Measurements from ENCODE around the gene NCOA7.

The NCOA7 gene

DNA sequence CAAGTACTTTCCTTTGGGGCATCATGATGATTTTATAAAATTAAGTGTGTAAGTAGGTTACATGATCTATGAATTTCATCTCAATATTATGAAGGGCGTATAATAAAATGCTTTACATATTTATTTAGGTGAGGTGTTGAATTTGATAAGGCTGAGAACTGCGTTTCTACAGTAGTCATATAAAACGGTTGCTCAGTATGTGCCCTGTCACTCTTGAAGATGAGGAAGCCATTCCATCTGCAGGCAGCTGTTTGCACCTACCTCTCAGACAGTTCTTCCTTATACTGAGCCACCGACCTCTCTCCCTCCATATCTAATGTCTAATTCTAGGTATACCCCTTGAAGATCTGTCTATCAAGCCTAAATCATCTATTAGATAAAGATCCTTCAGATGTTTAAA is 16.1 kb downstream of the NCOA7 start:
- Histone ChIP-seq H3K4me1 (ENCODE audit: insufficient read depth, low read length) (no peaks in the 10 kb centered on the region), H3K27ac (ENCODE audit: low read depth, low read length) (no peak overlapping the region), H3K36me3 (ENCODE audit: insufficient read depth, low read length) (no peaks in the 10 kb centered on the region), H3K27me3 (ENCODE audit: insufficient read depth, low read length) (no peaks in the 10 kb centered on the region), H3K9ac (ENCODE audit: low read depth, low read length) (no peak overlapping the region), H3K9me3 (ENCODE audit: insufficient read depth, low read depth, low read length) (no peaks in the 10 kb centered on the region), H3K4me3 (ENCODE audit: low read length) (no peak overlapping the region)
- 91% methylated on average over 4 of the region's 4 CpGs for WGBS

DNA sequence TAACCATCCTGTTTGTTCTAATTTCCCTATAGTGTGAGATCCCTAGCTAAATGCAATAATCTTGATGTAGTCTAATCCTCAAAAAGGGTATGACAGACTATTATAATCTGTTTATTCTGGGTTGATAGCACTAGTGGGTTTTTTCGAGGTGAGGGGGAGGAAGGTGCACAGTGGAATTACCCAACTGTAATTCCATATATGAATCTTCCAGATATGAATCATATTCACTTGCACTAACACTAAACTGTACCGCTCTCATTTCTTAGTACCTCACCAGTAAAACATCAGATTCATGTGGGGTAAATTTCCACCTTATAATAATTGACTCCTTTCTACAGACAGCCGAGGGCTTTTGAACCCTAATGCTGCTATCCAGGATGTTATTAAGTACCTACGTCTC is 16.5 kb downstream of the NCOA7 start:
- Histone ChIP-seq H3K36me3 (ENCODE audit: insufficient read depth, low read length) (no peaks in the 10 kb centered on the region), H3K9ac (ENCODE audit: low read depth, low read length) (no peak overlapping the region), H3K27me3 (ENCODE audit: insufficient read depth, low read length) (no peaks in the 10 kb centered on the region), H3K9me3 (ENCODE audit: insufficient read depth, low read depth, low read length) (no peaks in the 10 kb centered on the region), H3K27ac (ENCODE audit: low read depth, low read length) (no peak overlapping the region), H3K4me1 (ENCODE audit: insufficient read depth, low read length) (no peaks in the 10 kb centered on the region), H3K4me3 (ENCODE audit: low read length) (no peak overlapping the region)
- WGBS = 95% methylated on average over 3 of the region's 4 CpGs

DNA sequence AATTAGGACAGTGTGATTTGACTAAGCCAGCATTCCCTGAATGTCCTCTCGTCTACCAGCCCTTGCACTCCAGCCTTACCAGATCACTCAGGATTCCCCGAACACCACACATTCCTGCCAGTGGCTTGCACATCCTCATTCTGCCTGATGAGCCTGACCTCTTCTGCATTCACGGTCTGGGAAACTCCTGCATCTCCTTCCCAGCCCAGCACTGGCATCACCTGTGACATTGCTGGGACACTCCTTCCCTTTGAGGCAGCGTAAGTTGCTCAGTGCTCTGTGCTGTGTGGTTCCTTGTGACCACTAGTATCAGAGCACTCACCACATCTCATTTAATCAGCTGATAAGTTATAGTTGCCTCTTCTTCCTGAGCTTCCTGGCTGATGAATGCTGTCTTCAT is 17.3 kb downstream of the NCOA7 start:
- Histone ChIP-seq H3K27me3 (ENCODE audit: insufficient read depth, low read length) (no peaks in the 10 kb centered on the region), H3K36me3 (ENCODE audit: insufficient read depth, low read length) (no peaks in the 10 kb centered on the region), H3K4me1 (ENCODE audit: insufficient read depth, low read length) (no peaks in the 10 kb centered on the region), H3K9me3 (ENCODE audit: insufficient read depth, low read depth, low read length) (no peaks in the 10 kb centered on the region), H3K9ac (ENCODE audit: low read depth, low read length) (no peak overlapping the region), H3K4me3 (ENCODE audit: low read length) (no peak overlapping the region), H3K27ac (ENCODE audit: low read depth, low read length) (no peak overlapping the region)
- WGBS = 84% methylated on average over 4 of the region's 4 CpGs

- Histone ChIP-seq H3K36me3 (ENCODE audit: insufficient read depth, low read length) (no peaks in the 10 kb centered on the region), H3K9ac (ENCODE audit: low read depth, low read length) (no peak overlapping the region), H3K27me3 (ENCODE audit: insufficient read depth, low read length) (no peaks in the 10 kb centered on the region), H3K27ac (ENCODE audit: low read depth, low read length) (no peak overlapping the region), H3K9me3 (ENCODE audit: insufficient read depth, low read depth, low read length) (no peaks in the 10 kb centered on the region), H3K4me3 (ENCODE audit: low read length) (no peak overlapping the region), H3K4me1 (ENCODE audit: insufficient read depth, low read length) (no peaks in the 10 kb centered on the region)
These were observed 17.8 kb downstream of the NCOA7 start for GRCh38 chr6:125808591-125808990.

GRCh38 chr6:125809570-125810170 is 18.9 kb downstream of the NCOA7 start:
- no peak overlapping the region for H3K27ac ChIP-seq (ENCODE audit: low read depth, low read length)
- H3K36me3 ChIP-seq (ENCODE audit: insufficient read depth, low read length) = no peaks in the 10 kb centered on the region
- H3K4me1 ChIP-seq (ENCODE audit: insufficient read depth, low read length) = no peaks in the 10 kb centered on the region
- H3K4me3 ChIP-seq (ENCODE audit: low read length) = no peak overlapping the region
- H3K27me3 ChIP-seq (ENCODE audit: insufficient read depth, low read length) = no peaks in the 10 kb centered on the region
- no peak overlapping the region for H3K9ac ChIP-seq (ENCODE audit: low read depth, low read length)
- H3K9me3 ChIP-seq (ENCODE audit: insufficient read depth, low read depth, low read length) = no peaks in the 10 kb centered on the region
- 90% methylated on average over 3 of the region's 3 CpGs for WGBS

- WGBS = 88% methylated on average over 1 of the region's 1 CpG
- no peaks in the 10 kb centered on the region for H3K9me3 ChIP-seq (ENCODE audit: insufficient read depth, low read depth, low read length)
- H3K4me1 ChIP-seq (ENCODE audit: insufficient read depth, low read length) = no peaks in the 10 kb centered on the region
- no peak overlapping the region for H3K4me3 ChIP-seq (ENCODE audit: low read length)
- no peaks in the 10 kb centered on the region for H3K27me3 ChIP-seq (ENCODE audit: insufficient read depth, low read length)
- H3K27ac ChIP-seq (ENCODE audit: low read depth, low read length) = no peak overlapping the region
- no peak overlapping the region for H3K9ac ChIP-seq (ENCODE audit: low read depth, low read length)
- H3K36me3 ChIP-seq (ENCODE audit: insufficient read depth, low read length) = no peaks in the 10 kb centered on the region
These were observed 19.7 kb downstream of the NCOA7 start for GRCh38 chr6:125810445-125810844.

DNA sequence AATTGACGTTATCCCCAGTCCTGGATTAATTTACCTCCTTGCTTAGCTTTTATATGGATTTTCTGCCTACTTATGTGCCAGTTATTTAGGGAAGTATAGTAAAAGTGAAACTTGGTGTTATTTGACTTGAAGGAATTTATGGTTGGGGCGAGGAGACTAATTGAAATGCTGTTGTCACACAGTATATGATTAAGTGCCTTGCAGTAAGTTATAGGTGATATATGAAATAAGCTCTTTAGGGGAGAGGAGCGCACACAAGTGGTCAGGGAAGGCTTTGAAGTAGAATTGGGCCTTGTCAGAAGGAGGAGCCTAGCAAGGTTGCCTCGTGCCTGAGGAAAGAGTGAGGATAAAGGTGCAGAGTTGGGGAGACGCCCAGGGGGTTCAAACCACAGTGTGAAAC is 20.5 kb downstream of the NCOA7 start:
- Histone ChIP-seq H3K36me3 (ENCODE audit: insufficient read depth, low read length) (no peaks in the 10 kb centered on the region; the same call in 1 of the 2 replicates), H3K27ac (ENCODE audit: low read depth, low read length) (no peak overlapping the region), H3K4me3 (ENCODE audit: low read length) (no peak overlapping the region), H3K9ac (ENCODE audit: low read depth, low read length) (no peak overlapping the region), H3K27me3 (ENCODE audit: insufficient read depth, low read length) (no peaks in the 10 kb centered on the region), H3K4me1 (ENCODE audit: insufficient read depth, low read length) (no peaks in the 10 kb centered on the region), H3K9me3 (ENCODE audit: insufficient read depth, low read depth, low read length) (no peaks in the 10 kb centered on the region)
- 90% methylated on average over 5 of the region's 5 CpGs for WGBS

GRCh38 chr6:125812394-125813292 is 21.9 kb downstream of the NCOA7 start:
- Histone ChIP-seq H3K9me3 (ENCODE audit: insufficient read depth, low read depth, low read length) (no peaks in the 10 kb centered on the region), H3K4me1 (ENCODE audit: insufficient read depth, low read length) (no peaks in the 10 kb centered on the region), H3K27ac (ENCODE audit: low read depth, low read length) (no peak overlapping the region)

DNA sequence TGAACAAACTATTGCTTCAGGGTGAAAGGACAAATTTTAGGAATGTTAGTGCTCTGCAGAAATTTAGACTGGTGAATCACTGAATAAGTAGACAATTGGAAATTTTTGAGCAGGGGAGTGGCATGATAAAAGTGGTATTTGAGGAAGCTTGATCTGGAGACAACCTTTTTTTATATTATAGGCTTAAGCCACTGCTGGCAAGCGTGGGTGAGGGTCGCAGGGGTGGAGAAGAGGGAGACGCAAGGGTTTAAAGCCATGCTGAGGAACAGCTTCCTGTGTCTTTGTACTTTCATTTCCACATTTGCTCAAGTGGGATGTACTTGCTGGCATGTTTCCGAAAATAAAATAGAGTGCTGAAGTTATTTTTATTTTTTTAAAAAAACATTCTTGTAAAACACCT is 23.7 kb downstream of the NCOA7 start:
- Histone ChIP-seq H3K9ac (ENCODE audit: low read depth, low read length) (no peak overlapping the region), H3K9me3 (ENCODE audit: insufficient read depth, low read depth, low read length) (no peaks in the 10 kb centered on the region), H3K27me3 (ENCODE audit: insufficient read depth, low read length) (no peaks in the 10 kb centered on the region), H3K36me3 (ENCODE audit: insufficient read depth, low read length) (no peaks in the 10 kb centered on the region; the same call in 1 of the 2 replicates), H3K4me1 (ENCODE audit: insufficient read depth, low read length) (no peaks in the 10 kb centered on the region), H3K4me3 (ENCODE audit: low read length) (no peak overlapping the region), H3K27ac (ENCODE audit: low read depth, low read length) (no peak overlapping the region)
- 92% methylated on average over 3 of the region's 4 CpGs for WGBS

More at GRCh38 chr6:125812394-125813292, 21.9 kb downstream of the NCOA7 start:
- Histone ChIP-seq H3K36me3 (ENCODE audit: insufficient read depth, low read length) (no peaks in the 10 kb centered on the region; the same call in 1 of the 2 replicates), H3K9ac (ENCODE audit: low read depth, low read length) (no peak overlapping the region), H3K27me3 (ENCODE audit: insufficient read depth, low read length) (no peaks in the 10 kb centered on the region), H3K4me3 (ENCODE audit: low read length) (no peak overlapping the region)
- WGBS = 93% methylated on average over 10 of the region's 10 CpGs

DNA sequence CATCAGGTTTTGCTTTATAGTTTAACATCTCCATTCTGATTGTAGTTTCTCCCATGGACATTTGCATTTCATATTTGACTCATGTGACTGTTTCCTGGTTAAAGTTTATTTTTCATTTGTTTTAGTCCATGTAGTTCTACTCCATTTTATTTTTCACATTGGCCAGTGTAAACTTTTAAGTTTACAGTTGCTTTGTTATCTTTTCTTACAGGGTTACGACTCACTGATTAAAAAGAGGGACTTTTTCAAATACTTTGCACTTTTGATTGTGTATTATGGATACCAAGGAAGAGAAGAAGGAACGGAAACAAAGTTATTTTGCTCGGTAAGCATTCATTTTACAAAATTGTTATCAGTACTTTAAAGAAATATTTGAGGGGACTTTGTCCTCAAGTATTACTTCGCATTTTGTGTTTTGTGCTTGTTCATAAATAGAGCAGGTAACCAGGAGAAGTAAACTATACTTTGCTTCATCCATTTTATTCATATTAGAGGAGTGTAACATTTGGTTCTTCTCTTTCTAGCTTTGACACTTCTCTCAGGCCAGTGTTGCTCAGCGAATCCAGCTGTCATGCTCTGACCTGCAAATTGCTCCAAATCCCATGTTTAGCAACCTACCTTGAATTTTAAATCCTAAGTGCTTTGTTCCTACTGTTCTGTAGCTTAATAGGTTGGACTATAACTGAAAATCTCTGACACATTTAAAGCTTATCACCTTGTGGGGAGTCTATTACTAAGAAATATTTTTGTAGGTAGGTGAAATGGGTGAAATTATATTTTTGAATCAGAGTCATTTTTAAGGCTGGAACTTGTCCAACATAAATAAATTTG is 24.5 kb downstream of the NCOA7 start:
- Histone ChIP-seq H3K4me3 (ENCODE audit: low read length) (no peak overlapping the region), H3K9ac (ENCODE audit: low read depth, low read length) (no peak overlapping the region), H3K27me3 (ENCODE audit: insufficient read depth, low read length) (no peaks in the 10 kb centered on the region), H3K36me3 (ENCODE audit: insufficient read depth, low read length) (no peaks in the 10 kb centered on the region; the same call in 1 of the 2 replicates), H3K9me3 (ENCODE audit: insufficient read depth, low read depth, low read length) (no peaks in the 10 kb centered on the region), H3K4me1 (ENCODE audit: insufficient read depth, low read length) (no peaks in the 10 kb centered on the region), H3K27ac (ENCODE audit: low read depth, low read length) (no peak overlapping the region)
- 98% methylated on average over 5 of the region's 5 CpGs for WGBS

DNA sequence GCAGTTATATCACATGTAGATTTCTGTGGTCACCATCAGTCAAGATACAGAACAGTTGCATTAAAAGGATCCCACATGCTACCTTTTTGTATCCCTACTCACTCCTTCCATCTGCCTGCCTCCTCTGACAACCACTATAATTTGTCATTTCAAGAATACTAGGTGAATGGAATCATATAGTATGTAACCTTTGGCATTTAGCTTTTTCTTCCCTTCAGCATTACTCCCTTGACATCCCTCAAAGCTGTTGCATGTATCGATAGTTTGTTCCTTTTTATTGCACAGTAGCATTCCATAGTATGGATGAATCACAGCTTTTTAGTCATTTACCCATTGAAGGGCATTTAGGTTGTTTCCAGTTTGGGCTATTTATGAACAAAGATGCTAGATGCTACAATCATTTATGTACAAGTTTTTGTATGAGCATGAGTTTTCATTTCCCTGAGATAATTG is 26.1 kb downstream of the NCOA7 start:
- Histone ChIP-seq H3K4me1 (ENCODE audit: insufficient read depth, low read length) (no peaks in the 10 kb centered on the region), H3K4me3 (ENCODE audit: low read length) (no peak overlapping the region)

More for the DNA sequence above, 26.1 kb downstream of the NCOA7 start:
- no peak overlapping the region for H3K9ac ChIP-seq (ENCODE audit: low read depth, low read length)
- no peak overlapping the region for H3K27ac ChIP-seq (ENCODE audit: low read depth, low read length)
- H3K36me3 ChIP-seq (ENCODE audit: insufficient read depth, low read length) = no peaks in the 10 kb centered on the region; the same call in 1 of the 2 replicates
- no peaks in the 10 kb centered on the region for H3K9me3 ChIP-seq (ENCODE audit: insufficient read depth, low read depth, low read length)
- 100% methylated on average over 1 of the region's 1 CpG for WGBS
- H3K27me3 ChIP-seq (ENCODE audit: insufficient read depth, low read length) = no peaks in the 10 kb centered on the region

All from HUES64 (cell line).